NCI-H128 (cell line): Measurements from ENCODE around the gene OXA1L.
"Not testable (repeated sequence)": the region's sequence is repeated elsewhere in the genome, so short reads cannot be mapped to it uniquely, and the experiment has no call there.

Experiments
- DNase-seq: peaks from one replicate; lab custom pipeline; 2025; ENCODE audit not compliant: unreplicated experiment; lab: John Stamatoyannopoulos, UW

The OXA1L gene

DNA sequence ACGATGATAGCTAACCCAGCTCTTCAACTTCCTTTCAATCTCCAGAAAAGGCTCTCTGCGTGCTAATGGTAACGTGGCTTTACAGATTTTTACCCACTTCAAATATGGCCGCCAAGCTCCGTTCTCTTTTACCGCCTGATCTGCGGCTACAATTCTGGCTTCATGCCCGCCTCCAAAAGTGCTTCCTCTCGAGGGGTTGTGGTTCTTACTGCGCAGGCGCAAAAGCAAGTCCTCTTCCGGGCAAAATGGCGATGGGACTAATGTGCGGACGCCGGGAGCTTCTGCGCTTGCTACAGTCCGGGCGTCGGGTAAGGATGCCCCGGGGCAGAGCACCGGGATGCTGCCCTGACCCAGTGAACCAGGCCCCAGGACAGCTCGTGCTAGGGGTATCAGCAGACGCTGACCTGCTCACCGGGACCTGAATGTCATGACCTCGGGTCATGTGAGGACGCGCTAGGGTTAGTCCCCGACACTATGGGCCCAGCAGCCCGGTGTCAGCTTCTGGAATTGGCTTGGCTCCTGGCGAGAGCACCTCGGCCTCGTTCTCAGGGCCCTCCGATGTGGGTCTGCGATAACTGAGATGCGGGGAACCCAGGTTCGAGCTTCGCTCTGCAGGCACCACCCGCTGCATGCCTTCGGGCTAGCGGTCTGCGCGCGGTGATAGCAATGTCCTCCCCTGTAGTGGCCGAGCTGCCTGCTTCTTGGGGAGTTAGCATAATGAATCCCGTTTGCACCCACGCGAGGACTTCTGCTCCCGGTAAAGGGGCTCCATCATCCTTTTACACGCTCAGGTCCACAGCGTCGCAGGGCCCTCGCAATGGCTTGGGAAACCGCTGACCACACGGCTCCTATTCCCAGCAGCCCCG is at the start of gene OXA1L:
OXA1L (plus strand) TSS at position 232 of the 866 bp plus-strand sequence; CDS start at position 246, 14 bp downstream.
- DNase-seq = peak; percentile 97

GRCh38 chr14:22718091-22718490 is 48.4 kb upstream of the OXA1L start:
- DNase-seq = no peak

- DNase-seq = no peak
Measured at GRCh38 chr14:22721213-22721612, 45.3 kb upstream of the OXA1L start.

DNA sequence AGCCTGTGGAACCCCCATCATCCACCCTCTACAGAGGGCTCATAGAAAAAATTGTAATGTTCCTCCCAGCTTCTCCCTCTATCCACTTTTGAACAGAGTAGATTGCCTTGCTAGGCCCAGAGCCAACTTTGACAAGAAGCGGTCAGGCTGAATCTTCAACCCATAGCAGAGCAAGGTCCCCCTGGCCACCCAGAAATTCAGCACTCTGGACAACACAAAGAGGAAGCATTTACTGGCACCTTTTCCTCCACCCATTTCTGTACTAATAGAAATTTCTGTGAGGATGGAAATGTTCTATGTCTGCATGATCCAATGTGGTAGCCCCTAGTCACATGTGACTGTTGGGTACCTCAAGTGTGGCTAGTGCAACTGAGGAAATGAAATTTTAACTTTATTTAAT is 42.7 kb upstream of the OXA1L start:
- DNase-seq = no peak

GRCh38 chr14:22724847-22725246 is 41.6 kb upstream of the OXA1L start:
- not testable (repeated sequence) for DNase-seq

DNA sequence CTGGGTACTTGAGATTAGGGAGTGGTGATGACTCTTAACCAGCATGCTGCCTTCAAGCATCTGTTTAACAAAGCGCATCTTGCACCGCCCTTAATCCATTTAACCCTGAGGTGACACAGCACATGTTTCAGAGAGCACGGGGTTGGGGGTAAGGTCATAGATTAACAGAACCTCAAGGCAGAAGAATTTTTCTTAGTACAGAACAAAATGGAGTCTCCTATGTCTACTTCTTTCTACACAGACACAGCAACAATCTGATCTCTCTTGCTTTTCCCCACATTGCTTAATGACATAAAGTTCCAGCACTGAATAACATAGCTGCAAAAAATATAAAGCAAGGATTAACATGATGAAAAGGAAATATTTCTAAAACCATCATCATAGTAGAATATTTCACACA is 41.1 kb upstream of the OXA1L start:
- DNase-seq = not testable (repeated sequence)

GRCh38 chr14:22726012-22726411 is 40.5 kb upstream of the OXA1L start:
- no peak for DNase-seq

GRCh38 chr14:22732062-22732461 is 34.4 kb upstream of the OXA1L start:
- not testable (repeated sequence) for DNase-seq

DNA sequence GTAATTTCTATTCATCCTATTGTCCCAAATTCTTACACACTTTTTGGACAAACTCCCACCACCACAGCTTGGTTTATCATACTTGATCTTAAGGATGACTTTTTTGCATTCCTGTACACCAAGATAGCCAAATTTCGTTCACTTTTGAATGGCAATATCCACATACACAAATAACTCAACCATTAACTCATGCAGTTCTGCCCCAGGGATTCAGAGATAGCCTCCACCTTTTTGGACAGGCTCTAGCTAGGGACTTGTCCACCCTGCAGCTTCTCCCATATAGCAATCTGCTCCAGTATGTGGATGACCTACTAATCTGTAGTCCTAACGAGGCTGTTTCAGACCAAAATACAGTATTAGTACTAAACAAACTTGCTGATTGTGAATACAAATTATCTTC is 32.7 kb upstream of the OXA1L start:
- no peak for DNase-seq

GRCh38 chr14:22735096-22735495 is 31.4 kb upstream of the OXA1L start:
- DNase-seq = no peak

- not testable (repeated sequence) for DNase-seq
Measured at GRCh38 chr14:22736384-22736783, 30.1 kb upstream of the OXA1L start.

DNA sequence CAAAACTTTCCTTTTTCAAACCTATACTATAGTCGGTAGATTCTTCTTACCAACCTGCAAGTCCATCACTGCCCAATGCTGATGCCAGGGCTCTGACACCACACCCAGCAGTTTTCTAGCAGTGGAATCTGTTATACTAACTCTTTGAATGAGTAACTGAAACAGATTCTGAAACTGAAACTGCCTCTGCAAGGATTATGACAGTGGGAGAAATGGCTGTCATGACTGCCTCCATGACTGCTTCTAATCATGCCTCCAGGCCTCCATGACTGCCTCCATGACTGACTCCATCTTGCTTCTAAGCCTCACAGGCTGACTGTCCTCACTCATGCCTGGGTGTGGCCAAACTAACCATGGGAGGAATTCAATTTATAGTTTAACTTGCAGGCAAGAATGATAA is 29.4 kb upstream of the OXA1L start:
- DNase-seq = no peak

DNA sequence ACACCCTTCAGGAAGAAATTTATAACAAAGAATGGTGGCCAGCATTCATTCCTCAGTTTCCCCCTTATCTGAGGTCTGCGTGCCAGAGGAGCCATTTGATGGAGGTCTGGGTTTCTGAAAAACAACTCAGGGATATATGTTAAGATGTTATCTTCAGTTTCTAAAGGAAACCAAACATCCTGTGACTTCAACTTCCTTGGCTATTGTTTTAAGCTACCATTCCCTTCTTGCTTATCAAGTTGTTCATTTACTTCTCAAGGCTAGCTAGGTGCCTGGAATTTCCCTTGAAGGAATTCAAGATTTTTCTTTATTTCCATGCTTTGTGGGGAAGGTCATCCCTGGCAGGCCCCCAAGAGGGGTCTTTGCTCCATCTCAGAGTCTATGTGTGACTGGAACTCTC is 27.1 kb upstream of the OXA1L start:
- no peak for DNase-seq

DNA sequence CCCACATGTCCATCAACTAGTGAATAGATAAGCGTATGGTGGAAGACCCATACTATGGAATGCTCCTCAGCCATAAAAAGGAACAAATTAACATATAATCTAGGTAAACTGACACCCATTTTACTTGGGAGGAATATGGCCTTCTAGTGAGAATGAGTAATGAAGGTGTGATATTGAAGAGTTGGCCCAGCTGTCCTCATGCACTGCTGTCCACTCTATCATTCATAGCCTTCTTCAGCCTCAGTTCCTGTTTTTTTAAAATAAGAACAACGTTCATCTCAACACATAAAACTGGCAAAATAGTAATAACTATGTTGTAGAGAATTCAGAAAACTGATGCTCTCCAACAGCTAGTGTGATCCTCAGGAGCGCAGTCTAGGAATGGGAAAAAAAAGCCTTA is 26.5 kb upstream of the OXA1L start:
- DNase-seq = no peak

DNA sequence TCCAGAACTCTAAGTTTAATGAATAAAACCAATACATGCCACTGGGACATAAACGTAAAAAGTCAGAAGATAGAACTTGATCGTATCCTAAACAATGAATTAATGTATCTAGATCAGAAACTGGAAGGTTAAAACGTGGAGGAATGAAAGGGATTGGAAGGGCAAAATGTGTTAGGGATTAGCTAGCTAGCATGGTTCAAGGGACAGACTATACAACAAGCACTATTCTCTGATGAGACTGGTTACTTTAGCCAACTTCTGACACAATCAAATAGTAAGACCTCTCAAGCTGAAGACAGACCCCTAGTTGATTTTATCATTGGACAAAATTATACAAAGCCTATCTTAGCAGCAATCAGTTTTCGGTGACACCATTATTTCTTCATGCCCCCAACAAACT is 18.7 kb upstream of the OXA1L start:
- no peak for DNase-seq

- DNase-seq = no peak
Measured at GRCh38 chr14:22748206-22748605, 18.3 kb upstream of the OXA1L start.

- DNase-seq = no peak
Measured at GRCh38 chr14:22748631-22749068, 17.8 kb upstream of the OXA1L start.

- no peak for DNase-seq
Measured at GRCh38 chr14:22752422-22752821, 14.1 kb upstream of the OXA1L start.

DNA sequence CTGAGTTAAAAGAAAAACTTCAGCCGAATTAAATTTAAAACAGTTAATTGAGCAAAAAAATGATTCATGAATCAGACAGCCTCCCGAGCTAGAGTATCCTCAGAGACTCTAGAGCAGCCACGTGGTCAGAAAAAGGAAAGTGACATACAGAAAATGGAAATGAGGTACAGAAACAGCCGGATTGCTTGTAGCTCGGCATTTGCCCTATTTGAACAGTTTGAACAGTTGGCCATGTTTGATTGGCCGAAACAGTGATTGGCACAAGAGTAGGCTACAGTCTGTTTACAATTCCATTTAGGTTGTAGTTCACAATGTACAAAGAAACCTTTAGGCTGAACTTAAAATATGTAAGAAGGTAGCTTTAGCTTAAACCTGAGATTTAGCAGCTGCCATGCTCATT is 12.9 kb upstream of the OXA1L start:
- no peak for DNase-seq

DNA sequence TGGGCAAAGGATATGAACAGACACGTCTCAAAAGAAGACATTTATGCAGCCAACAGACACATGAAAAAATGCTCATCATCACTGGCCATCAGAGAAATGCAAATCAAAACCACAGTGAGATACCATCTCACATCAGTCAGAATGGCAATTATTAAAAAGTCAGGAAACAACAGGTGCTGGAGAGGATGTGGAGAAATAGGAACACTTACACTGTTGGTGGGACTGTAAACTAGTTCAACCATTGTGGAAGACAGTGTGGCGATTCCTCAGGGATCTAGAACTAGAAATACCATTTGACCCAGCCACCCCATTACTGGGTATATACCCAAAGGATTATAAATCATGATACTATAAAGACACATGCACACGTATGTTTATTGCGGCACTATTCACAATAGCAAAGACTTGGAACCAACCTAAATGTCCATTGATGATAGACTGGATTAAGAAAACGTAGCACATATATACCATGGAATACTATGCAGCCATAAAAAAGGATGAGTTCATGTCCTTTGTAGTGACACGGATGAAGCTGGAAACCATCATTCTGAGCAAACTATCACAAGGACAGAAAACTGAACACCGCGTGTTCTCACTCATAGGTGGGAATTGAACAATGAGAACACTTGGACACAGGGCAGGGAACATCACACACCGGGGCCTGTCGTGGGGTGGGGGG is 8.4 kb upstream of the OXA1L start:
- DNase-seq = not testable (repeated sequence)

- DNase-seq = no peak
Measured at GRCh38 chr14:22761734-22762133, 4.8 kb upstream of the OXA1L start.

DNA sequence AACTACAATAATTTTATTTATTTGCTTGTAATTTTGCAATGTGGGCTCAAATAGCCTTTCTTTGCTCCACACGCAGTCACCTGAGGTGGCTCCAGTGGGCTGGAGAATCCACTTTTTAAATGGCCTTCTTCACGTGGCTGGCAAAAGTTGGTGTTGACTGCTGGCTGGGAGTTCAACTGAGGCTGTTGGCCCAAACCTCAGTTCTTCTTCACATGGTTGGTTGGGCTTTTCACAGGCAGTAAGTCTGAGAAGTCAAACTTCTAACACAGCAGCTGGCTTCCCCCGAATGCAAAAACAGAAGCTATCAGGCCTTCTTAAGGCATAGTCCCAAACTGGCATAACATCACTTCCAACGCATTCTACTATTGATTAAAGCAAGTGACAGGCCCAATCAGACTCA is 2.1 kb upstream of the OXA1L start:
- no peak for DNase-seq

DNA sequence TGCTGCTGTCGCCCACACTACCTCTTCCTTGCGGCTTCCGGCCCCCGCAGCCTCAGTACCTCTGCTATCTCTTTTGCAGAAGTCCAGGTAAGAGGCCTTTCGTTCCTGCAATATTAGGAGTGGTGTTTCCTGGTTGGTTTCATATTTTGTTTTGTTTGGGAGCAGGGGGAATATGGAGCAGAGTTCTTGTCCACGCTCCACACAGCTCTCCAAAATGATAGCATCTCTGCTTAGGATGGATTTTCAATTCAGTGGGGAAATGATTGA is 768 bp downstream of the OXA1L start:
- no peak for DNase-seq
